GM23338 (cell line): ENCODE results near the gene ARHGEF28. TPM values are rescaled to one million over a fixed set of nuclear protein-coding genes. Genes with fewer than 3 reads are reported as not detected.

Source experiments
- ATAC-seq: fragments of 200-7000 bp; cut with Tn5 transposase; 3 replicates; pipeline ENCODE4 v1.9.1; 2020
- DNase-seq: peaks from one replicate; pipeline ENCODE4 v3.0.0-alpha.2; 2015; ENCODE audit warnings: low spot score
- H2AFZ ChIP-seq: fragments of 200-600 bp; sonication (generic); 2 replicates; pipeline ENCODE4 v1.8.0; 2016; ENCODE audit warnings: antibody characterized with exemption, mild to moderate bottlenecking, moderate library complexity
- H3F3A ChIP-seq: fragments of 200-600 bp; sonication (generic); replicated peaks from 2 replicates; pipeline ENCODE4 v1.8.0; 2017; ENCODE audit warnings: antibody characterized with exemption, mixed run types, low read depth
- H3K27ac ChIP-seq: fragments of 200-600 bp; sonication (generic); 2 replicates; pipeline ENCODE4 v1.6.1; 2016; ENCODE audit warnings: low read depth
- H3K27me3 ChIP-seq: fragments of 200-600 bp; sonication (generic); 2 replicates; pipeline ENCODE4 v1.8.0; 2016; ENCODE audit warnings: mild to moderate bottlenecking, mixed run types, moderate library complexity; ENCODE audit not compliant: insufficient read depth
- H3K36me3 ChIP-seq: fragments of 200-600 bp; sonication (generic); 2 replicates; pipeline ENCODE4 v1.8.0; 2016; ENCODE audit warnings: mild to moderate bottlenecking; ENCODE audit not compliant: insufficient read depth
- H3K4me1 ChIP-seq: fragments of 200-600 bp; sonication (generic); 2 replicates; pipeline ENCODE4 v1.8.0; 2016; ENCODE audit warnings: mild to moderate bottlenecking, moderate library complexity; ENCODE audit not compliant: insufficient read depth
- H3K4me2 ChIP-seq: fragments of 200-600 bp; sonication (generic); 2 replicates; pipeline ENCODE4 v1.7.1; 2017; ENCODE audit warnings: mixed run types
- H3K4me3 ChIP-seq: fragments of 200-600 bp; sonication (generic); 2 replicates; pipeline ENCODE4 v1.6.1; 2016; ENCODE audit warnings: mixed run types
- H3K79me2 ChIP-seq: fragments of 200-600 bp; sonication (generic); replicated peaks from 2 replicates; pipeline ENCODE4 v1.8.0; 2017; ENCODE audit warnings: mild to moderate bottlenecking; ENCODE audit not compliant: insufficient read depth
- H3K9me2 ChIP-seq: fragments of 200-600 bp; sonication (generic); 2 replicates; pipeline ENCODE4 v1.8.0; 2017; ENCODE audit not compliant: insufficient read depth
- H4K20me1 ChIP-seq: fragments of 200-600 bp; sonication (generic); replicated peaks from 2 replicates; pipeline ENCODE4 v1.8.0; 2017; ENCODE audit warnings: mild to moderate bottlenecking; ENCODE audit not compliant: insufficient read depth
- H3K27ac Mint-ChIP-seq: 2 replicates; pipeline ENCODE4 v1.8.0; 2020; ENCODE audit warnings: inconsistent platforms, mild to moderate bottlenecking, moderate library complexity, mixed read lengths
- H3K27me3 Mint-ChIP-seq: 3 replicates; pipeline ENCODE4 v1.8.0; 2022; ENCODE audit warnings: low read depth, mild to moderate bottlenecking, moderate library complexity, mixed read lengths, inconsistent platforms; ENCODE audit not compliant: insufficient read depth, poor library complexity
- H3K36me3 Mint-ChIP-seq: 3 replicates; pipeline ENCODE4 v1.8.0; 2021; ENCODE audit warnings: low read depth, mild to moderate bottlenecking, inconsistent platforms, moderate library complexity, mixed read lengths
- H3K4me1 Mint-ChIP-seq: 3 replicates; pipeline ENCODE4 v1.8.0; 2020; ENCODE audit warnings: mild to moderate bottlenecking, inconsistent platforms, mixed read lengths
- H3K4me3 Mint-ChIP-seq: 3 replicates; pipeline ENCODE4 v1.8.0; 2021; ENCODE audit warnings: moderate library complexity, mild to moderate bottlenecking, inconsistent platforms, mixed read lengths
- H3K9me3 Mint-ChIP-seq: 3 replicates; pipeline ENCODE4 v1.8.0; 2020; ENCODE audit warnings: moderate library complexity, mild to moderate bottlenecking, inconsistent platforms, mixed read lengths
- CTCF ChIP-seq, 2 experiments: fragments of 200-600 bp in 1 of 2; sonication (generic) in 1 of 2; conservative IDR thresholded peaks; 2 replicates each; pipeline versions ENCODE4 v1.5.1 to v1.6.1; 2016 to 2017; ENCODE audit warnings: antibody characterized with exemption in 2 of 2, low read depth in 2 of 2, mild to moderate bottlenecking in 2 of 2, moderate library complexity in 1 of 2
- EZH2 ChIP-seq: fragments of 200-600 bp; sonication (generic); IDR thresholded peaks from one replicate; pipeline ENCODE4 v1.8.0; 2017; ENCODE audit warnings: antibody characterized with exemption, mild to moderate bottlenecking, low read depth; ENCODE audit not compliant: unreplicated experiment
- EZH2phosphoT487 ChIP-seq: fragments of 200-600 bp; sonication (generic); IDR thresholded peaks from one replicate; pipeline ENCODE4 v1.8.1; 2018; ENCODE audit warnings: antibody characterized with exemption; ENCODE audit not compliant: unreplicated experiment
- NANOG ChIP-seq: IDR thresholded peaks from 2 replicates; pipeline ENCODE4 v1.6.1; 2016; ENCODE audit warnings: antibody characterized with exemption, borderline replicate concordance
- POLR2AphosphoS5 ChIP-seq: IDR thresholded peaks from 2 replicates; pipeline ENCODE4 v1.6.1; 2016; ENCODE audit warnings: antibody characterized with exemption, low read depth
- REST ChIP-seq: IDR thresholded peaks from one replicate; pipeline ENCODE4 v1.6.1; 2018; ENCODE audit warnings: antibody characterized with exemption; ENCODE audit not compliant: unreplicated experiment
- STAT1 ChIP-seq: IDR thresholded peaks from one replicate; pipeline ENCODE4 v1.6.1; 2016; ENCODE audit warnings: antibody characterized with exemption; ENCODE audit not compliant: unreplicated experiment
- ZNF114 ChIP-seq: fragments of 250-450 bp; sonication (Bioruptor Pico); IDR thresholded peaks from 2 replicates; pipeline ENCODE4 v1.5.0; 2020; ENCODE audit warnings: mild to moderate bottlenecking, moderate library complexity
- ZNF331 ChIP-seq: fragments of 250-450 bp; sonication (Bioruptor Pico); IDR thresholded peaks from 2 replicates; pipeline ENCODE4 v1.5.0; 2020; ENCODE audit warnings: low read depth, mild to moderate bottlenecking, moderate library complexity
- polyA plus RNA-seq: library from polyadenylated mRNA; unstranded; fragments of >200 nt; fragmentation: Nextera tagmentation; extraction: Ambion mirVana; gene quantifications from 2 replicates; pipeline ENCODE4 v1.2.1, GENCODE V29; 2016
- total RNA-seq: library from RNA; depleted of rRNA; stranded (reverse); fragments of >200 nt; shearing (Covaris generic); gene quantifications from 2 replicates; pipeline ENCODE4 v1.2.3, GENCODE V29; 2014
- TF ChIP-seq, protein P1 (sequence below): fragments of 250-450 bp; sonication (Bioruptor Pico); IDR thresholded peaks from 2 replicates; pipeline ENCODE4 v1.5.0; 2020; ENCODE audit warnings: mild to moderate bottlenecking, moderate library complexity

ARHGEF28 gene
- total and polyA plus RNA-seq, 2 experiments from 2014 or later, result 0.39 to 1.0 TPM

- TF ChIP-seq REST, result no peak
These were observed 359.1 kb downstream of the ARHGEF28 start (continued) for GRCh38 chr5:73985145-73985544.

GRCh38 chr5:73986729-73987128, 360.7 kb downstream of the ARHGEF28 start:
- Histone ChIP-seq H3K36me3 (no peaks in the 10 kb centered on the region), H3K27me3 (no peaks in the 10 kb centered on the region), H3K79me2 (no peaks in the 10 kb centered on the region), H3K4me2 (no peak overlapping the region), H3K4me3 (no peak overlapping the region), H3K9me2 (0 out of 2 replicates have a peak, but pooled peaks cover 13% of the 10 kb centered on the region), H2AFZ (no peak overlapping the region), H3K27ac (no peak overlapping the region), H3K4me1 (no peaks in the 10 kb centered on the region), H4K20me1 (no peaks in the 10 kb centered on the region), H3F3A (no peaks in the 10 kb centered on the region)
- no peaks in the 10 kb centered on the region; the same call in 2 of the 3 replicates for H3K9me3 Mint-ChIP-seq
- H3K27ac Mint-ChIP-seq, result no peak overlapping the region
- DNase-seq (no peak), ATAC-seq (no peak)
- H3K36me3 Mint-ChIP-seq, result no peaks in the 10 kb centered on the region
- no peak overlapping the region for H3K4me3 Mint-ChIP-seq
- H3K27me3 Mint-ChIP-seq, result peaks cover 2% of the 10 kb centered on the region
- H3K4me1 Mint-ChIP-seq, result no peaks in the 10 kb centered on the region
- TF ChIP-seq POLR2AphosphoS5, result no peak
- no peak for TF ChIP-seq NANOG
- no peak for TF ChIP-seq ZNF114 (CRISPR knock-in tag)
- no peak for TF ChIP-seq ZNF331
- no peak for TF ChIP-seq REST
- TF ChIP-seq EZH2, result no peak
- TF ChIP-seq STAT1, result no peak
- TF ChIP-seq, protein P1, sequence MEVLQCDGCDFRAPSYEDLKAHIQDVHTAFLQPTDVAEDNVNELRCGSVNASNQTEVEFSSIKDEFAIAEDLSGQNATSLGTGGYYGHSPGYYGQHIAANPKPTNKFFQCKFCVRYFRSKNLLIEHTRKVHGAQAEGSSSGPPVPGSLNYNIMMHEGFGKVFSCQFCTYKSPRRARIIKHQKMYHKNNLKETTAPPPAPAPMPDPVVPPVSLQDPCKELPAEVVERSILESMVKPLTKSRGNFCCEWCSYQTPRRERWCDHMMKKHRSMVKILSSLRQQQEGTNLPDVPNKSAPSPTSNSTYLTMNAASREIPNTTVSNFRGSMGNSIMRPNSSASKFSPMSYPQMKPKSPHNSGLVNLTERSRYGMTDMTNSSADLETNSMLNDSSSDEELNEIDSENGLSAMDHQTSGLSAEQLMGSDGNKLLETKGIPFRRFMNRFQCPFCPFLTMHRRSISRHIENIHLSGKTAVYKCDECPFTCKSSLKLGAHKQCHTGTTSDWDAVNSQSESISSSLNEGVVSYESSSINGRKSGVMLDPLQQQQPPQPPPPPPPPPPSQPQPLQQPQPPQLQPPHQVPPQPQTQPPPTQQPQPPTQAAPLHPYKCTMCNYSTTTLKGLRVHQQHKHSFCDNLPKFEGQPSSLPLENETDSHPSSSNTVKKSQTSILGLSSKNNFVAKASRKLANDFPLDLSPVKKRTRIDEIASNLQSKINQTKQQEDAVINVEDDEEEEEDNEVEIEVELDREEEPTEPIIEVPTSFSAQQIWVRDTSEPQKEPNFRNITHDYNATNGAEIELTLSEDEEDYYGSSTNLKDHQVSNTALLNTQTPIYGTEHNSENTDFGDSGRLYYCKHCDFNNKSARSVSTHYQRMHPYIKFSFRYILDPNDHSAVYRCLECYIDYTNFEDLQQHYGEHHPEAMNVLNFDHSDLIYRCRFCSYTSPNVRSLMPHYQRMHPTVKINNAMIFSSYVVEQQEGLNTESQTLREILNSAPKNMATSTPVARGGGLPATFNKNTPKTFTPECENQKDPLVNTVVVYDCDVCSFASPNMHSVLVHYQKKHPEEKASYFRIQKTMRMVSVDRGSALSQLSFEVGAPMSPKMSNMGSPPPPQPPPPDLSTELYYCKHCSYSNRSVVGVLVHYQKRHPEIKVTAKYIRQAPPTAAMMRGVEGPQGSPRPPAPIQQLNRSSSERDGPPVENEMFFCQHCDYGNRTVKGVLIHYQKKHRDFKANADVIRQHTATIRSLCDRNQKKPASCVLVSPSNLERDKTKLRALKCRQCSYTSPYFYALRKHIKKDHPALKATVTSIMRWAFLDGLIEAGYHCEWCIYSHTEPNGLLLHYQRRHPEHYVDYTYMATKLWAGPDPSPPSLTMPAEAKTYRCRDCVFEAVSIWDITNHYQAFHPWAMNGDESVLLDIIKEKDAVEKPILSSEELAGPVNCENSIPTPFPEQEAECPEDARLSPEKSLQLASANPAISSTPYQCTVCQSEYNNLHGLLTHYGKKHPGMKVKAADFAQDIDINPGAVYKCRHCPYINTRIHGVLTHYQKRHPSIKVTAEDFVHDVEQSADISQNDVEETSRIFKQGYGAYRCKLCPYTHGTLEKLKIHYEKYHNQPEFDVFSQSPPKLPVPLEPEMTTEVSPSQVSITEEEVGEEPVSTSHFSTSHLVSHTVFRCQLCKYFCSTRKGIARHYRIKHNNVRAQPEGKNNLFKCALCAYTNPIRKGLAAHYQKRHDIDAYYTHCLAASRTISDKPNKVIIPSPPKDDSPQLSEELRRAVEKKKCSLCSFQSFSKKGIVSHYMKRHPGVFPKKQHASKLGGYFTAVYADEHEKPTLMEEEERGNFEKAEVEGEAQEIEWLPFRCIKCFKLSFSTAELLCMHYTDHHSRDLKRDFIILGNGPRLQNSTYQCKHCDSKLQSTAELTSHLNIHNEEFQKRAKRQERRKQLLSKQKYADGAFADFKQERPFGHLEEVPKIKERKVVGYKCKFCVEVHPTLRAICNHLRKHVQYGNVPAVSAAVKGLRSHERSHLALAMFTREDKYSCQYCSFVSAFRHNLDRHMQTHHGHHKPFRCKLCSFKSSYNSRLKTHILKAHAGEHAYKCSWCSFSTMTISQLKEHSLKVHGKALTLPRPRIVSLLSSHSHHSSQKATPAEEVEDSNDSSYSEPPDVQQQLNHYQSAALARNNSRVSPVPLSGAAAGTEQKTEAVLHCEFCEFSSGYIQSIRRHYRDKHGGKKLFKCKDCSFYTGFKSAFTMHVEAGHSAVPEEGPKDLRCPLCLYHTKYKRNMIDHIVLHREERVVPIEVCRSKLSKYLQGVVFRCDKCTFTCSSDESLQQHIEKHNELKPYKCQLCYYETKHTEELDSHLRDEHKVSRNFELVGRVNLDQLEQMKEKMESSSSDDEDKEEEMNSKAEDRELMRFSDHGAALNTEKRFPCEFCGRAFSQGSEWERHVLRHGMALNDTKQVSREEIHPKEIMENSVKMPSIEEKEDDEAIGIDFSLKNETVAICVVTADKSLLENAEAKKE, result no peak
- TF ChIP-seq CTCF (conservative IDR thresholded peaks at IDR 0.05; ENCODE audit: low read depth in 2 of 2), result no peak
- no peak for TF ChIP-seq EZH2phosphoT487
